Lower leg skin (tissue), 3 donors: ENCODE data around the gene CCDC142.

Source experiments
- CTCF ChIP-seq, 3 donors: fragments of 450-650 bp; IDR thresholded peaks; one replicate each; pipeline ENCODE4 v1.5.1; 2016; ENCODE audit warnings: antibody characterized with exemption in 3 of 3, mild to moderate bottlenecking in 3 of 3, moderate library complexity in 2 of 3
- POLR2A ChIP-seq, 2 donors: fragments of 450-650 bp; IDR thresholded peaks; one replicate each; pipeline ENCODE4 v1.6.1; 2016 to 2017; ENCODE audit warnings: antibody characterized with exemption in 2 of 2, mild to moderate bottlenecking in 1 of 2, moderate library complexity in 1 of 2

DNA sequence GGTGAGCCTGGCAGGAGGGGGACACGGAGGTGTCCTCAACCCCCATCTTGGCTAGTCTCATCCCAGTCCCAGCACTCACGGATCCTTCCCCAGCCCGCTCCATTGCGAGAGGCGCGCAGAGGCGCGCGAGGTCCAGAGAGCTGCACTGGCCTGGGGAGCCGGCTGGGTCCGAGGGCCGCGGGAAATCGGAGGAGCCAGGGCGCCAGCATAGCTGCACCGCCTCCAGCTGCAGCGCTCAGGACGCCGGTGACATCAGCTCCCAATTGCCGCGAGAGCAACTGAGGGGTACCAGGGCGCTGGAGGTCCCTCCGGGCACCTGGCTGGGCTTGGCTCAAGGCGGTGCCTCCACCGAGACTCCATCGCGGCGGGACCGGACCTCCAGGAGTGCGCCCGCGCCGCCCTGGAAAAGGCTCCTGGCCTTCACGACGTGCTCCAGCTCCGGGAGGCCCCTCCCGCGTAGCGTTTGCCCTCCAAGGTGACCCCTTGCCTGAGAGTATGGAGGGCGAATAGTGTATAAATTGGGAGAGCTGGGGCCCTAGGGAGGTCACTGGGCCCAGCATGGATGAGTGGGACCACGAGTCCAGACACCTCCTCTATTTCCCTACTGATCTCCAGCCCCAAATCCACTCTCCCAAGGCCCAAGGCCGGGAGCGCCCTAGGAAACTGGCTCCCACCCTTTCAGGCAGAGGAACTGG, 46.5 kb downstream of the CCDC142 start:
- TF ChIP-seq CTCF (IDR thresholded peaks at IDR 0.05): no peak
- no peak for TF ChIP-seq POLR2A (IDR thresholded peaks at IDR 0.05)
